NCI-H2081 treated with DMSO at 0.1 percent for 48 hours (cell line): Measurements from ENCODE around the gene RIN3.

Source experiments
- DNase-seq: peaks from one replicate; lab custom pipeline; 2025; lab: John Stamatoyannopoulos, UW

RIN3 gene

GRCh38 chr14:92513204-92513965 is at the start of gene RIN3:
Gene RIN3 (plus strand): TSS chr14:92513781. CDS start chr14:92513933, 152 bp downstream.
- DNase-seq, result no peak

GRCh38 chr14:92464156-92464555 is 49.4 kb upstream of the RIN3 start:
- no peak for DNase-seq

GRCh38 chr14:92464716-92465115 is 48.9 kb upstream of the RIN3 start:
- DNase-seq, result no peak

- DNase-seq, result no peak
Measured at GRCh38 chr14:92465353-92466055, 48.1 kb upstream of the RIN3 start.

- no peak for DNase-seq
Measured at GRCh38 chr14:92466059-92466458, 47.5 kb upstream of the RIN3 start.

GRCh38 chr14:92469515-92469914 is 44.1 kb upstream of the RIN3 start:
- DNase-seq, result no peak

GRCh38 chr14:92470215-92470614 is 43.4 kb upstream of the RIN3 start:
- DNase-seq, result no peak

- DNase-seq, result no peak
Measured at GRCh38 chr14:92470811-92471210, 42.8 kb upstream of the RIN3 start.

- no peak for DNase-seq
Measured at GRCh38 chr14:92471919-92472318, 41.7 kb upstream of the RIN3 start.

GRCh38 chr14:92472860-92473259 is 40.7 kb upstream of the RIN3 start:
- no peak for DNase-seq

- no peak for DNase-seq
Measured at GRCh38 chr14:92473261-92473968, 40.2 kb upstream of the RIN3 start.

- DNase-seq, result no peak
Measured at GRCh38 chr14:92473969-92474535, 39.5 kb upstream of the RIN3 start.

GRCh38 chr14:92475037-92475436 is 38.5 kb upstream of the RIN3 start:
- DNase-seq, result no peak

GRCh38 chr14:92475451-92476187 is 38.0 kb upstream of the RIN3 start:
- DNase-seq, result no peak

GRCh38 chr14:92480856-92481255 is 32.7 kb upstream of the RIN3 start:
- no peak for DNase-seq

GRCh38 chr14:92481386-92481785 is 32.2 kb upstream of the RIN3 start:
- DNase-seq, result no peak

GRCh38 chr14:92481811-92482555 is 31.6 kb upstream of the RIN3 start:
- no peak for DNase-seq

- no peak for DNase-seq
Measured at GRCh38 chr14:92482621-92483319, 30.8 kb upstream of the RIN3 start.

- DNase-seq, result no peak
Measured at GRCh38 chr14:92484132-92484823, 29.3 kb upstream of the RIN3 start.

GRCh38 chr14:92486881-92487280 is 26.7 kb upstream of the RIN3 start:
- DNase-seq, result no peak
